ENCODE results near the gene DNASE1.

- no peak for TF ChIP-seq RAD21 (IDR thresholded peaks at IDR 0.05; ENCODE audit: low read depth)
- no peak for TF ChIP-seq YY1 (IDR thresholded peaks at IDR 0.05; ENCODE audit: low read depth)
- TF ChIP-seq REST (IDR thresholded peaks at IDR 0.05; ENCODE audit: low read depth), result no peak
- no peak for TF ChIP-seq CREB1 (IDR thresholded peaks at IDR 0.05; ENCODE audit: low read depth)
- no peak for TF ChIP-seq EP300 (IDR thresholded peaks at IDR 0.05; ENCODE audit: borderline replicate concordance)
- no peak for TF ChIP-seq USF1 (IDR thresholded peaks at IDR 0.05)
- TF ChIP-seq TAF1 (IDR thresholded peaks at IDR 0.05; ENCODE audit: low read depth), result no peak
- TF ChIP-seq CEBPB (IDR thresholded peaks at IDR 0.05), result no peak
- TF ChIP-seq NFIC (IDR thresholded peaks at IDR 0.05), result no peak
- no peak for TF ChIP-seq EGR1 (IDR thresholded peaks at IDR 0.05)
- no peak for TF ChIP-seq TCF12 (IDR thresholded peaks at IDR 0.05; ENCODE audit: low read depth)
- no peak for TF ChIP-seq ZBTB7A (IDR thresholded peaks at IDR 0.05; ENCODE audit: low read depth)
- TF ChIP-seq FOXM1 (IDR thresholded peaks at IDR 0.05; ENCODE audit: borderline replicate concordance, low read depth), result no peak
- TF ChIP-seq MAX (IDR thresholded peaks at IDR 0.05), result no peak
Observed at GRCh38 chr16:3618769-3619141, 35.7 kb upstream of the DNASE1 start.
